ENCODE data around the gene FCN2.

Gene FCN2

DNA sequence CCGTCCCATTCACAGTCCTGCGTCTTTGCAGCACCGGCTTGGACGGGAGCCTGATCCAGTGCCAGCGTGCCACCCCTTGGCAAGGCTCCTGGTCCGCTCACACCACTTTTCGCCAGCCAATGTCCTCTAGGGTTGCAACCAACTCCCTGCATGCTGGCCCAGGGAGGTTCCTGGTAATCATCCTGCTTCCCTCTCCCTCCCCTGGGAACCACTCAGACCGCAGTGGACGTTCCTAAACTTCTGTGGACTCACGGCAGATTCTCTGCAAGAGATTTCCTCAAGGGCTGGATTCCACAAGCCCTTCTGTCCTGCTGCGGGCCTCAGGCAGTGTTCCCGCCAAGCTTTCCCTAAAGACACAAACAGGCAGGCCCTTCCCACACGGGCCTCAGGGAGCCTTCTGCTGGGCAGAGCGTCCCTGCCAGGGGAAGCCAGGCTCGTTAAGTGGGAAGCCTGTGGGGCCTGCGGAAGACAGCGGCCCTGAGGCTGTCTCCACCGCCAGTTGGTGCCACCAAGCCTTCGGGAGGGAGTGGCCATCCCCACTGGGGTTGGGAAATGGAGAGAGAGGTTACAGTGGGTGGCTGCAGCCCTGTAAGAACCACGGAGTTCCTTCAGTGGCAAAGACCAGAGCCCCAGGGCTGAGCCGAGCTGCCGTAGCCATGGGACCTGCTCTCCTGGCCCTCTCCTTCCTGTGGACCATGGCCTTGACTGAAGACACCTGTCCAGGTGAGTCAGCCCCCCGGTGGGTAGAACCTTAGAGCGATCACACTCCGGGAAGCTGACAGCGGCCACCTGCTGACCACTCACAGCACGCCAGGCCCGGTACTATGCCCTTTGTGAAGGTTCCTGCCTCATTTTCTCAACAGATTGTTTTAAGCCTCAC lies 16.4 kb upstream of the FCN2 start:
- DNase-seq (ENCODE audit: extremely low read depth, low read depth) = no peak
- TF ChIP-seq, protein P1, sequence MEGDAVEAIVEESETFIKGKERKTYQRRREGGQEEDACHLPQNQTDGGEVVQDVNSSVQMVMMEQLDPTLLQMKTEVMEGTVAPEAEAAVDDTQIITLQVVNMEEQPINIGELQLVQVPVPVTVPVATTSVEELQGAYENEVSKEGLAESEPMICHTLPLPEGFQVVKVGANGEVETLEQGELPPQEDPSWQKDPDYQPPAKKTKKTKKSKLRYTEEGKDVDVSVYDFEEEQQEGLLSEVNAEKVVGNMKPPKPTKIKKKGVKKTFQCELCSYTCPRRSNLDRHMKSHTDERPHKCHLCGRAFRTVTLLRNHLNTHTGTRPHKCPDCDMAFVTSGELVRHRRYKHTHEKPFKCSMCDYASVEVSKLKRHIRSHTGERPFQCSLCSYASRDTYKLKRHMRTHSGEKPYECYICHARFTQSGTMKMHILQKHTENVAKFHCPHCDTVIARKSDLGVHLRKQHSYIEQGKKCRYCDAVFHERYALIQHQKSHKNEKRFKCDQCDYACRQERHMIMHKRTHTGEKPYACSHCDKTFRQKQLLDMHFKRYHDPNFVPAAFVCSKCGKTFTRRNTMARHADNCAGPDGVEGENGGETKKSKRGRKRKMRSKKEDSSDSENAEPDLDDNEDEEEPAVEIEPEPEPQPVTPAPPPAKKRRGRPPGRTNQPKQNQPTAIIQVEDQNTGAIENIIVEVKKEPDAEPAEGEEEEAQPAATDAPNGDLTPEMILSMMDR (IDR thresholded peaks at IDR 0.05; ENCODE audit: low read depth, low read length) = no peak

GRCh38 chr9:134864821-134865190 lies 15.8 kb upstream of the FCN2 start:
- TF ChIP-seq, protein P1 (IDR thresholded peaks at IDR 0.05; ENCODE audit: low read depth, low read length) = no peak
- no peak for DNase-seq (ENCODE audit: extremely low read depth, low read depth)

DNA sequence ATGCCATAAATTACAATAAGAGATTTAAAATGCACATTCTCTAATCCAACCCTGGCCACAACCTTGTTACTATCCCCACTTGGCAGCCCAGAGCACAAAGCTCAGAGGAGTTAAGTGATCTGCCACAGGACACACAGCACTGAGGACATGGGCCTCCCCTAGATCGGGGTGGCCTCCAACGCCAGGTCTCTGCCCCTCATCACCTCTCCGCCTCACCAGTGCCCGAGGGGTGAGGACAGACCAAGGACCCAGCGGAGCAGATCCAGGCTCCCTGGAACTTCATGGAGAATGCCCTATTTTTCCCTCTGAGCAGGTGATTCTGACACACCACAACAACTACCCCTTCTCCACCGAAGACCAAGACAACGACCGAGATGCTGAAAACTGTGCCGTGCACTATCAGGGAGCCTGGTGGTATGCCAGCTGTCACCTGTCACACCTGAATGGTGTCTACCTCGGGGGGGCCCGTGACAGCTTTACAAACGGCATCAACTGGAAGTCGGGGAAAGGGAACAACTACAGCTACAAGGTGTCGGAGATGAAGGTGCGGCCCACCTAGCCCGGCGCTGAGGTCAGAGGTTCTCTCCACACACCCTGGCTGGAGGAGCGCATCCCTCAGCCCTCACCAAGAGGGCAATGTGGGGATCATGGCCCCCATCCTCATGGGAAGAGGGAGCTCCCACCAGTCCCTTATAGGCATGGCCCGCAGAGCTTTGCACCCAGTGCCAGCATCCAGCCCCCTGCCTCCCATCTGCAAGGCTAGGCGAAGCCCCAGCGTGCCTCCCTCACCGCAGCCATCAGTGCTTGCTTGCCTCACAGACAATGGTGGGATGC lies 12.5 kb upstream of the FCN2 start:
- no peak for DNase-seq (ENCODE audit: extremely low read depth, low read depth)

GRCh38 chr9:134868751-134869553 lies 11.7 kb upstream of the FCN2 start:
- TF ChIP-seq, protein P1 (IDR thresholded peaks at IDR 0.05; ENCODE audit: low read depth, low read length) = no peak
- DNase-seq (ENCODE audit: extremely low read depth, low read depth) = no peak

More for the DNA sequence above, 12.5 kb upstream of the FCN2 start:
- TF ChIP-seq, protein P1 (IDR thresholded peaks at IDR 0.05; ENCODE audit: low read depth, low read length) = no peak

- TF ChIP-seq, protein P1 (IDR thresholded peaks at IDR 0.05; ENCODE audit: low read depth, low read length) = no peak
- DNase-seq (ENCODE audit: extremely low read depth, low read depth) = no peak
Observed at GRCh38 chr9:134869554-134870300, 10.9 kb upstream of the FCN2 start.

DNA sequence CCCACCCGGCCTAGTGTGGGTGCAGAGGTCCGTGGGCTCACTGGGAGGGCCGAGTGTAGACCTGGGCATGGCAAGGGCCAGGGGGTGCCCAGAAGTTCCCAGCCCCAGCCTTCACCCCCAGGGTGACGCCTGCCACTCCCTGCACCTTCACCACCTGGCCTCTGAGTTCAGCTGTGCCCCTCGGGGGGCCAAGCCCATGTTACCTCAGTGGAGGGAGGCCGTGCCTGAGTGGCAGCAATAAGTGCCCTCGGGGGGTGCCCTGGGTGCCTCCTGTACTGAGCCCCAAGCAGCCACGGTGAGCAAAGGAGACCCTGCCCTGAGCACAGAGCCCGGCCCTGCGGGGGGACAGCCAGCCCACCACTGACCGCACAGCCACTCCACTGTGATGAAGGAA lies 10.3 kb upstream of the FCN2 start:
- TF ChIP-seq, protein P1 (IDR thresholded peaks at IDR 0.05; ENCODE audit: low read depth, low read length) = no peak
- no peak for DNase-seq (ENCODE audit: extremely low read depth, low read depth)
